A549 (cell line): Measurements from ENCODE around the gene HDAC7. TPM values are rescaled to one million over a fixed set of nuclear protein-coding genes. Genes with fewer than 3 reads are reported as not detected.

Source experiments
- ATAC-seq, 2 experiments: fragments of 200-7000 bp in 1 of 2; fragments of >200 bp in 1 of 2; cut with Nextera tagmentation in 1 of 2; cut with Tn5 transposase in 1 of 2; 3 replicates each; pipeline versions ENCODE4 v1.8.0 to v1.9.1; 2018 to 2020; ENCODE audit warnings: mild to moderate bottlenecking in 1 of 2, moderate library complexity in 1 of 2
- CTCF ChIA-PET: fragments of 300-600 bp; sonication (Branson Sonifier 250); formaldehyde crosslinking; extraction: SDS; loops from one replicate; lab custom pipeline; 2021; ENCODE audit warnings: antibody characterized with exemption, inconsistent platforms; lab: Yijun Ruan, JAX
- POLR2A ChIA-PET: fragments of 350-600 bp; formaldehyde crosslinking; extraction: SDS; loops from one replicate; lab custom pipeline; 2021; ENCODE audit warnings: antibody characterized with exemption, inconsistent platforms; lab: Yijun Ruan, JAX
- DNase-seq, 2 experiments: peaks; one replicate each; pipeline versions ENCODE4 v3.0.0 to v3.0.0-alpha.2; 2011 to 2016; ENCODE audit warnings: low read depth in 1 of 2, low spot score in 1 of 2
- FAIRE-seq: peaks from 2 replicates; lab custom pipeline; 2011; peaks lifted over from hg19 to GRCh38; lab: Jason Lieb, UNC
- H3K27ac ChIP-seq, 2 experiments: fragments of >200 bp; sonication (Bioruptor Twin); formaldehyde crosslinking; 3 replicates each; pipeline ENCODE4 v1.5.1; 2016 to 2017
- H3K4me1 ChIP-seq: fragments of >200 bp; sonication (Bioruptor Twin); formaldehyde crosslinking; 3 replicates; pipeline ENCODE4 v1.6.1; 2016
- H3K4me2 ChIP-seq: fragments of >200 bp; sonication (Bioruptor Twin); formaldehyde crosslinking; 3 replicates; pipeline ENCODE4 v1.6.1; 2016
- H3K4me3 ChIP-seq: fragments of >200 bp; sonication (Bioruptor Twin); formaldehyde crosslinking; 3 replicates; pipeline ENCODE4 v1.5.1; 2016
- H3K9me3 ChIP-seq: fragments of >200 bp; sonication (Bioruptor Twin); formaldehyde crosslinking; 3 replicates; pipeline ENCODE4 v1.6.1; 2016
- BHLHE40 ChIP-seq: IDR thresholded peaks from 2 replicates; pipeline ENCODE4 v1.6.1; 2012; ENCODE audit warnings: low read depth, low read length, inconsistent platforms
- CBX8 ChIP-seq: fragments of 200-600 bp; sonication (generic); IDR thresholded peaks from 2 replicates; pipeline ENCODE4 v1.6.1; 2016
- CEBPB ChIP-seq, 2 experiments: fragments of >200 bp in 1 of 2; sonication (Bioruptor Twin) in 1 of 2; formaldehyde crosslinking in 1 of 2; IDR thresholded peaks; 2 replicates each; pipeline ENCODE4 v1.6.1; 2012 to 2016
- CHD2 ChIP-seq: fragments of 150-350 bp; IDR thresholded peaks from 2 replicates; pipeline ENCODE4 v1.6.1; 2014; ENCODE audit warnings: low read length; ENCODE audit not compliant: partially characterized antibody
- CHD4 ChIP-seq: fragments of 200-600 bp; sonication (generic); IDR thresholded peaks from 2 replicates; pipeline ENCODE4 v1.6.1; 2016; ENCODE audit warnings: antibody characterized with exemption, mild to moderate bottlenecking, borderline replicate concordance
- ELK1 ChIP-seq: fragments of 150-350 bp; IDR thresholded peaks from 2 replicates; pipeline ENCODE4 v1.6.1; 2014; ENCODE audit warnings: low read depth, mild to moderate bottlenecking, low read length
- FOSL2 ChIP-seq, 2 experiments: fragments of 450-650 bp in 1 of 2; fragments of >200 bp in 1 of 2; sonication (Bioruptor Twin) in 1 of 2; formaldehyde crosslinking; IDR thresholded peaks; 2 replicates each; pipeline versions ENCODE4 v1.5.0 to v1.6.1; 2016 to 2020; ENCODE audit warnings: mild to moderate bottlenecking in 1 of 2, moderate library complexity in 1 of 2
- FOXS1 ChIP-seq: fragments of 250-450 bp; sonication (Bioruptor Pico); IDR thresholded peaks from 2 replicates; pipeline ENCODE4 v1.5.0; 2020; ENCODE audit warnings: mild to moderate bottlenecking, moderate library complexity
- GATA3 ChIP-seq: IDR thresholded peaks from 2 replicates; pipeline ENCODE4 v1.6.1; 2012; ENCODE audit warnings: borderline replicate concordance
- HES2 ChIP-seq: fragments of >200 bp; sonication (Bioruptor Twin); formaldehyde crosslinking; IDR thresholded peaks from 2 replicates; pipeline ENCODE4 v1.6.1; 2016
- HEYL ChIP-seq: fragments of 250-450 bp; sonication (Bioruptor Pico); IDR thresholded peaks from 2 replicates; pipeline ENCODE4 v1.8.0; 2021; ENCODE audit warnings: mild to moderate bottlenecking, moderate library complexity
- JUN ChIP-seq, 2 experiments: fragments of >200 bp; sonication (Bioruptor Twin); formaldehyde crosslinking; IDR thresholded peaks; 2 replicates in 1 of 2; 3 replicates in 1 of 2; pipeline ENCODE4 v1.6.1; 2016 to 2017
- MAFK ChIP-seq: fragments of 450-650 bp; IDR thresholded peaks from 2 replicates; pipeline ENCODE4 v1.6.1; 2014; ENCODE audit not compliant: partially characterized antibody
- MAX ChIP-seq: IDR thresholded peaks from 2 replicates; pipeline ENCODE4 v1.6.1; 2012
- NR3C1 ChIP-seq: fragments of >200 bp; sonication (Bioruptor Twin); formaldehyde crosslinking; IDR thresholded peaks from 3 replicates; pipeline ENCODE4 v1.6.1; 2017
- PHF8 ChIP-seq: fragments of 200-600 bp; sonication (generic); IDR thresholded peaks from 2 replicates; pipeline ENCODE4 v1.6.1; 2016; ENCODE audit warnings: low read depth, mild to moderate bottlenecking, antibody characterized with exemption, moderate library complexity, borderline replicate concordance
- SMC3 ChIP-seq: fragments of >200 bp; sonication (Bioruptor Twin); formaldehyde crosslinking; IDR thresholded peaks from 3 replicates; pipeline ENCODE4 v1.6.1; 2018; ENCODE audit warnings: inconsistent platforms
- TFCP2L1 ChIP-seq: fragments of 250-450 bp; sonication (Bioruptor Pico); IDR thresholded peaks from 2 replicates; pipeline ENCODE4 v1.5.0; 2021; ENCODE audit warnings: mild to moderate bottlenecking
- WGBS: methylation state at CpG from one replicate; pipeline ENCODE4 v1.1.6; 2017; ENCODE audit errors: missing lambda C conversion rate; 5-methylcytosine and 5-hydroxymethylcytosine counted together
- polyA plus RNA-seq, 4 experiments: library from polyadenylated mRNA; depleted of rRNA in 3 of 4; stranded (reverse); fragments of >200 nt; fragmentation: RNase III in 1 of 4; extraction: RNeasy Plus Mini Kit Qiagen cat#74134 plus additional on column Dnase treatment in 1 of 4; gene quantifications; 2 replicates in 3 of 4; 3 replicates in 1 of 4; pipeline ENCODE4 v1.2.3, GENCODE V29; 2011 to 2017

HDAC7 gene
- polyA plus RNA-seq, 2 of the 4 experiments (the other 2 are of a cell fraction): 17.2 to 36.0 TPM

DNA sequence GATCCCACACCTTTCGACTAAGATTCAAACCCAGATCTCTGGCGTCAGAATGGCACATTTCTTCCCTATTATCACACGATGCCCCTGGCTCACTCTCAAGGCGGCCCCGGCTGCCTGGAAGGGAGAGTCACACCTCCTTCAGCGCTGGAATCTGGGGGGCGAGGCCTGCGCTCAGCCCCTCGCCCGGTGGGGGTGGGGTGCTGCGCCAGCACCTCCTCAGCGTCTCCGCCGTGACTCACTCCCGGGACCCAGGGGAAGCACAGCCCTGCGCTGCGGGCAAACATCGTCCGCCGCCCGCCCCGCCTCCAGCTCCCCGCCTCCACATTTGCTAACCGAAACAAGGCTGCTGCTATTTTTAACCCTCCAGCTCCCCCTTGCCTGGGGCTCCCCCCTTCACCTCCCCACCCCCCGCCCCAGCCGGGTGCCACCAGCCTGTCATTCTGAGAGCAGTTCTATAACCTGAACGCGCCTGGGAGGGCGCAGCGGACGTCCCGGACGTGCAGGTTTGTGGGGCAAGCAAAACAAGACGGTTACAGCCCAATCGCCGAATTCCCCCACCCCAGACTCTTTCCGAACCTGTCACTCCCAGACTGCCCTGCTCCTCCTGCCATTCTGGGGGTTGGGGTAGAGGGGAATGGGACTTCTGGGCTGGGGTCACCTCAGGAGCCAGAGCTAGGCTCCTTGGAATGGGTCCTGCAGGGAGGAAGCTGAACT is 6.7 kb downstream of the HDAC7 start:
- TF ChIP-seq MAFK: peak; percentile 24
- TF ChIP-seq ELK1: no peak
- TF ChIP-seq SMC3: peak; percentile 19; the same call in 1 of the 3 replicates
- TF ChIP-seq JUN (IDR thresholded peaks at IDR 0.05): 0 out of 5 replicates have a peak, but pooled peaks of 1 of the 2 experiments have one; percentile 34
- TF ChIP-seq FOSL2 (IDR thresholded peaks at IDR 0.05): peak; percentile 51; the same call in 1 of the 2 replicates
- TF ChIP-seq FOSL2 (CRISPR knock-in tag; IDR thresholded peaks at IDR 0.05): peak; percentile 87
- TF ChIP-seq PHF8: no peak
- TF ChIP-seq MAX: peak; percentile 42; the same call in 1 of the 2 replicates
- TF ChIP-seq TFCP2L1 (CRISPR knock-in tag): 0 out of 2 replicates have a peak, but pooled peaks have one; percentile 41
- ChIA-PET CTCF (interaction anchor here (0.6 to 59.0 kb wide), 11 partner anchors 9 to 138 kb away, joined by 3 to 1532 read pairs (median 4); no protein-coding TSS in a partner anchor), POLR2A (interaction anchor here (0.8 to 1.0 kb wide), 2 partner anchors 25 to 385 kb away, joined by 3 read pairs; no protein-coding TSS in a partner anchor)
- H3K9me3 ChIP-seq: no peaks in the 10 kb centered on the region
- H3K27ac ChIP-seq: peak overlapping the region; percentile 76 to 85
- DNase-seq (peak; percentile 74 to 85), ATAC-seq (peak; percentile 77 to 85), FAIRE-seq (no peak)
- peak overlapping the region; percentile 94 for H3K4me2 ChIP-seq
- WGBS: 3% methylated on average over 34 of the region's 37 CpGs
- peak overlapping the region; percentile 37 for H3K4me3 ChIP-seq
- peaks cover 93% of the 10 kb centered on the region for H3K4me1 ChIP-seq

GRCh38 chr12:47811581-47812484 is 7.9 kb downstream of the HDAC7 start:
- CTCF ChIA-PET: interaction anchor here (0.8 to 59.0 kb wide), 7 partner anchors 10 to 70 kb away, joined by 3 to 1532 read pairs (median 6); no protein-coding TSS in a partner anchor
- peak overlapping the region; percentile 76 to 85 for H3K27ac ChIP-seq
- POLR2A ChIA-PET: interaction anchor here (1.3 kb wide), 1 partner anchor 9 kb away, joined by 7 read pairs; no protein-coding TSS in a partner anchor
- 91% methylated on average over 14 of the region's 14 CpGs for WGBS
- ATAC-seq (no peak), DNase-seq (no peak), FAIRE-seq (no peak)
- H3K4me1 ChIP-seq: peaks cover 82% of the 10 kb centered on the region
- H3K4me2 ChIP-seq: peak overlapping the region; percentile 94
- no peaks in the 10 kb centered on the region for H3K9me3 ChIP-seq
- TF ChIP-seq HES2 (no peak), MAX (no peak), CEBPB (IDR thresholded peaks at IDR 0.05) (no peak), CBX8 (no peak), CHD2 (no peak), MAFK (no peak), FOXS1 (CRISPR knock-in tag) (no peak), ELK1 (no peak), SMC3 (no peak), GATA3 (no peak), HEYL (CRISPR knock-in tag) (no peak), BHLHE40 (no peak), CHD4 (no peak), NR3C1 (no peak)
- no peak overlapping the region for H3K4me3 ChIP-seq
